CD1c-positive myeloid dendritic cell (primary cell): Measurements from ENCODE around the gene ASB17.
"Not testable (repeated sequence)": the region's sequence is repeated elsewhere in the genome, so short reads cannot be mapped to it uniquely, and the experiment has no call there.

Source experiments
- DNase-seq: peaks from one replicate; pipeline ENCODE4 v3.0.0-alpha.2; 2016; ENCODE audit errors: extremely low spot score

ASB17 gene

GRCh38 chr1:75932304-75932703, at the start of gene ASB17:
Gene ASB17, minus strand, starts transcription at chr1:75932404. Its CDS starts 113 bp downstream, at chr1:75932291.
- no peak for DNase-seq

- no peak for DNase-seq
These were observed 49.0 kb upstream of the ASB17 start for GRCh38 chr1:75980972-75981897.

GRCh38 chr1:75970631-75971030, 38.4 kb upstream of the ASB17 start:
- DNase-seq: no peak

- DNase-seq: no peak
These were observed 37.3 kb upstream of the ASB17 start for GRCh38 chr1:75969550-75969949.

GRCh38 chr1:75967719-75968118, 35.5 kb upstream of the ASB17 start:
- DNase-seq: no peak

GRCh38 chr1:75964760-75965408, 32.7 kb upstream of the ASB17 start:
- DNase-seq: no peak

GRCh38 chr1:75964110-75964759, 32.0 kb upstream of the ASB17 start:
- DNase-seq: not testable (repeated sequence)

GRCh38 chr1:75954586-75954985, 22.4 kb upstream of the ASB17 start:
- DNase-seq: no peak

- no peak for DNase-seq
These were observed 21.3 kb upstream of the ASB17 start for GRCh38 chr1:75953461-75953860.

- DNase-seq: no peak
These were observed 19.8 kb upstream of the ASB17 start for GRCh38 chr1:75952016-75952415.

- no peak for DNase-seq
These were observed 18.0 kb upstream of the ASB17 start for GRCh38 chr1:75950176-75950575.

GRCh38 chr1:75943037-75943436, 10.8 kb upstream of the ASB17 start:
- DNase-seq: not testable (repeated sequence)

GRCh38 chr1:75937034-75937433, 4.8 kb upstream of the ASB17 start:
- no peak for DNase-seq

GRCh38 chr1:75922698-75923097, 9.5 kb downstream of the ASB17 start:
- no peak for DNase-seq

GRCh38 chr1:75916834-75917233, 15.4 kb downstream of the ASB17 start:
- DNase-seq: no peak

- DNase-seq: no peak
These were observed 23.5 kb downstream of the ASB17 start for GRCh38 chr1:75908717-75909152.

- DNase-seq: no peak
These were observed 30.8 kb downstream of the ASB17 start for GRCh38 chr1:75901371-75901770.

GRCh38 chr1:75884437-75884836, 47.8 kb downstream of the ASB17 start:
- no peak for DNase-seq

GRCh38 chr1:75879985-75880384, 52.2 kb downstream of the ASB17 start:
- DNase-seq: no peak

- DNase-seq: no peak
These were observed 61.3 kb downstream of the ASB17 start for GRCh38 chr1:75870951-75871350.
